A549 (cell line): ENCODE measurements around the gene CD151. TPM values are rescaled to one million over a fixed set of nuclear protein-coding genes. Genes with fewer than 3 reads are reported as not detected.

Experiments used
- ATAC-seq, 2 experiments: fragments of 200-7000 bp in 1 of 2; fragments of >200 bp in 1 of 2; cut with Nextera tagmentation in 1 of 2; cut with Tn5 transposase in 1 of 2; 3 replicates each; pipeline versions ENCODE4 v1.8.0 to v1.9.1; 2018 to 2020; ENCODE audit warnings: mild to moderate bottlenecking in 1 of 2, moderate library complexity in 1 of 2
- CTCF ChIA-PET: fragments of 300-600 bp; sonication (Branson Sonifier 250); formaldehyde crosslinking; extraction: SDS; loops from one replicate; lab custom pipeline; 2021; ENCODE audit warnings: antibody characterized with exemption, inconsistent platforms; lab: Yijun Ruan, JAX
- POLR2A ChIA-PET: fragments of 350-600 bp; formaldehyde crosslinking; extraction: SDS; loops from one replicate; lab custom pipeline; 2021; ENCODE audit warnings: antibody characterized with exemption, inconsistent platforms; lab: Yijun Ruan, JAX
- DNase-seq, 2 experiments: peaks; one replicate each; pipeline versions ENCODE4 v3.0.0 to v3.0.0-alpha.2; 2011 to 2016; ENCODE audit warnings: low read depth in 1 of 2, low spot score in 1 of 2
- FAIRE-seq: peaks from 2 replicates; lab custom pipeline; 2011; peaks lifted over from hg19 to GRCh38; lab: Jason Lieb, UNC
- H3K27ac ChIP-seq, 2 experiments: fragments of >200 bp; sonication (Bioruptor Twin); formaldehyde crosslinking; 3 replicates each; pipeline ENCODE4 v1.5.1; 2016 to 2017
- H3K4me1 ChIP-seq: fragments of >200 bp; sonication (Bioruptor Twin); formaldehyde crosslinking; 3 replicates; pipeline ENCODE4 v1.6.1; 2016
- H3K4me2 ChIP-seq: fragments of >200 bp; sonication (Bioruptor Twin); formaldehyde crosslinking; 3 replicates; pipeline ENCODE4 v1.6.1; 2016
- H3K4me3 ChIP-seq: fragments of >200 bp; sonication (Bioruptor Twin); formaldehyde crosslinking; 3 replicates; pipeline ENCODE4 v1.5.1; 2016
- H3K9me3 ChIP-seq: fragments of >200 bp; sonication (Bioruptor Twin); formaldehyde crosslinking; 3 replicates; pipeline ENCODE4 v1.6.1; 2016
- CBX8 ChIP-seq: fragments of 200-600 bp; sonication (generic); IDR thresholded peaks from 2 replicates; pipeline ENCODE4 v1.6.1; 2016
- CHD4 ChIP-seq: fragments of 200-600 bp; sonication (generic); IDR thresholded peaks from 2 replicates; pipeline ENCODE4 v1.6.1; 2016; ENCODE audit warnings: antibody characterized with exemption, mild to moderate bottlenecking, borderline replicate concordance
- EP300 ChIP-seq, 2 experiments: fragments of >200 bp; sonication (Bioruptor Twin); formaldehyde crosslinking; IDR thresholded peaks; 2 replicates in 1 of 2; 3 replicates in 1 of 2; pipeline ENCODE4 v1.6.1; 2016 to 2017
- ESRRA ChIP-seq: fragments of 150-350 bp; IDR thresholded peaks from 2 replicates; pipeline ENCODE4 v1.6.1; 2014; ENCODE audit warnings: mild to moderate bottlenecking, low read length, borderline replicate concordance
- FOSB ChIP-seq: fragments of 250-450 bp; sonication (Bioruptor Pico); IDR thresholded peaks from 2 replicates; pipeline ENCODE4 v1.5.0; 2020; ENCODE audit warnings: mild to moderate bottlenecking, moderate library complexity
- FOXS1 ChIP-seq: fragments of 250-450 bp; sonication (Bioruptor Pico); IDR thresholded peaks from 2 replicates; pipeline ENCODE4 v1.5.0; 2020; ENCODE audit warnings: mild to moderate bottlenecking, moderate library complexity
- GATA3 ChIP-seq: IDR thresholded peaks from 2 replicates; pipeline ENCODE4 v1.6.1; 2012; ENCODE audit warnings: borderline replicate concordance
- HOXA7 ChIP-seq: fragments of 250-450 bp; sonication (Bioruptor Pico); IDR thresholded peaks from 2 replicates; pipeline ENCODE4 v1.5.0; 2020; ENCODE audit warnings: mild to moderate bottlenecking, moderate library complexity
- JUN ChIP-seq, 2 experiments: fragments of >200 bp; sonication (Bioruptor Twin); formaldehyde crosslinking; IDR thresholded peaks; 2 replicates in 1 of 2; 3 replicates in 1 of 2; pipeline ENCODE4 v1.6.1; 2016 to 2017
- MAZ ChIP-seq: fragments of 150-350 bp; IDR thresholded peaks from 2 replicates; pipeline ENCODE4 v1.6.1; 2014; ENCODE audit warnings: antibody characterized with exemption, low read depth, low read length, borderline replicate concordance
- MYC ChIP-seq: IDR thresholded peaks from 2 replicates; pipeline ENCODE4 v1.6.1; 2012; ENCODE audit warnings: mild to moderate bottlenecking, inconsistent platforms, low read length, improper control_type of control experiment, borderline replicate concordance
- NFE2L2 ChIP-seq: fragments of 150-350 bp; conservative IDR thresholded peaks from 2 replicates; pipeline ENCODE4 v1.6.1; 2014; ENCODE audit warnings: low read length
- PHF8 ChIP-seq: fragments of 200-600 bp; sonication (generic); IDR thresholded peaks from 2 replicates; pipeline ENCODE4 v1.6.1; 2016; ENCODE audit warnings: low read depth, mild to moderate bottlenecking, antibody characterized with exemption, moderate library complexity, borderline replicate concordance
- POLR2AphosphoS2 ChIP-seq: conservative IDR thresholded peaks from 2 replicates; pipeline ENCODE4 v1.6.1; 2012; ENCODE audit warnings: low read length, improper control_type of control experiment, inconsistent platforms
- RNF2 ChIP-seq: fragments of 200-600 bp; sonication (generic); IDR thresholded peaks from 2 replicates; pipeline ENCODE4 v1.6.1; 2016; ENCODE audit warnings: low read depth, mild to moderate bottlenecking, antibody characterized with exemption, moderate library complexity, borderline replicate concordance
- SREBF2 ChIP-seq: fragments of 450-650 bp; IDR thresholded peaks from 2 replicates; pipeline ENCODE4 v1.6.1; 2014; ENCODE audit warnings: mild to moderate bottlenecking, moderate library complexity
- TFCP2L1 ChIP-seq: fragments of 250-450 bp; sonication (Bioruptor Pico); IDR thresholded peaks from 2 replicates; pipeline ENCODE4 v1.5.0; 2021; ENCODE audit warnings: mild to moderate bottlenecking
- ZC3H11A ChIP-seq: fragments of 450-650 bp; IDR thresholded peaks from 2 replicates; pipeline ENCODE4 v1.6.1; 2014; ENCODE audit warnings: antibody characterized with exemption, mild to moderate bottlenecking
- ZFP36 ChIP-seq: fragments of 450-650 bp; IDR thresholded peaks from 2 replicates; pipeline ENCODE4 v1.6.1; 2014; ENCODE audit warnings: borderline replicate concordance; ENCODE audit not compliant: partially characterized antibody
- ZNF302 ChIP-seq: fragments of 250-450 bp; sonication (Bioruptor Pico); IDR thresholded peaks from 2 replicates; pipeline ENCODE4 v1.9.0; 2021; ENCODE audit warnings: inconsistent platforms, mild to moderate bottlenecking, moderate library complexity
- ZSCAN20 ChIP-seq: fragments of 250-450 bp; sonication (Bioruptor Pico); IDR thresholded peaks from 2 replicates; pipeline ENCODE4 v1.8.0; 2022; ENCODE audit warnings: mild to moderate bottlenecking, moderate library complexity
- WGBS: methylation state at CpG from one replicate; pipeline ENCODE4 v1.1.6; 2017; ENCODE audit errors: missing lambda C conversion rate; 5-methylcytosine and 5-hydroxymethylcytosine counted together
- polyA plus RNA-seq, 4 experiments: library from polyadenylated mRNA; depleted of rRNA in 3 of 4; stranded (reverse); fragments of >200 nt; fragmentation: RNase III in 1 of 4; extraction: RNeasy Plus Mini Kit Qiagen cat#74134 plus additional on column Dnase treatment in 1 of 4; gene quantifications; 2 replicates in 3 of 4; 3 replicates in 1 of 4; pipeline ENCODE4 v1.2.3, GENCODE V29; 2011 to 2017
- TF ChIP-seq, protein P1 (sequence below): IDR thresholded peaks from 2 replicates; pipeline ENCODE4 v1.6.1; 2012
- TF ChIP-seq, protein P2 (sequence below): IDR thresholded peaks from 2 replicates; pipeline ENCODE4 v1.6.1; 2012
- TF ChIP-seq, protein P3 (sequence below): fragments of >200 bp; sonication (Bioruptor Twin); formaldehyde crosslinking; IDR thresholded peaks from 3 replicates; pipeline ENCODE4 v1.5.1; 2016
- TF ChIP-seq, protein P4 (sequence below): fragments of >200 bp; sonication (Bioruptor Twin); formaldehyde crosslinking; IDR thresholded peaks from 2 replicates; pipeline ENCODE4 v1.6.1; 2016

The CD151 gene
- polyA plus RNA-seq, 2 of the 4 experiments (the other 2 are of a cell fraction) = 409 to 701 TPM

GRCh38 chr11:861105-861479 lies 28.3 kb downstream of the CD151 start:
- Histone ChIP-seq H3K9me3 (no peaks in the 10 kb centered on the region), H3K4me2 (no peak overlapping the region), H3K27ac (no peak overlapping the region; a peak in 1 of 6 replicates), H3K4me3 (no peak overlapping the region), H3K4me1 (peaks cover 58% of the 10 kb centered on the region)
- ChIA-PET CTCF (interaction anchor here (1.1 to 9.0 kb wide), 3 partner anchors 13 to 190 kb away, joined by 3 to 34 read pairs (median 32); no protein-coding TSS in a partner anchor), POLR2A (no interaction called here)
- TF ChIP-seq GATA3 = no peak
- TF ChIP-seq JUN (IDR thresholded peaks at IDR 0.05) = peak in 1 of 2 experiments; percentile 16; a peak in 1 of 5 replicates
- TF ChIP-seq CHD4 = no peak
- no peak for TF ChIP-seq TFCP2L1 (CRISPR knock-in tag)
- TF ChIP-seq ZFP36 = no peak
- no peak for TF ChIP-seq EP300 (IDR thresholded peaks at IDR 0.05)
- TF ChIP-seq ESRRA = no peak
- WGBS = 90% methylated on average over 10 of the region's 14 CpGs
- FAIRE-seq = no peak
- ATAC-seq = no peak
- DNase-seq = no peak

DNA sequence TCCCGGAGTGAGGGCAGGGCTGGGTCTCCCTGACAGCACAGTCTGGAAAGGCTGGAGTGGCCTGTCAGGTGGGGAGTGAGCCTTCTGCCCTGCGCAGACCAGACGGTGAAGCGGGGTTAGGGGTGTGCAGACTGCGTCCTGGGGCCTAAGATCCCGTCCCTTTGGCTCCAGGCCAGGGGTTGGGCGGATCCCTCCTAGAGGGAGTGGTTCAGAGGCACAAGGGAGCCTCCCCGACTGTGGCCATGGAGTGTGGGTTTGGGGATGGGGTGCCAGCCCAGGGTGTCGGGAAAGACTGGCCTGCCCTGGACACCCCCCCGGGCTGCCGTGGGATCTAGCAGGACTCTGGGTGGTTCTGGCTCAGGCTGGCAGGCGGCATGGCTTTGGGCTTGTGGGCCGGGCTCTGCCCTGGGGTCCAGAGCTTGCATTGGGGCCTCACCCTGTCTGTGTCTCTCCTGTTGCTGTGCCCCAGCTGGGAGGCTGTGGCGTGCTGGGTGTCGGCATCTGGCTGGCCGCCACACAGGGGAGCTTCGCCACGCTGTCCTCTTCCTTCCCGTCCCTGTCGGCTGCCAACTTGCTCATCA lies 29.4 kb downstream of the CD151 start:
- peak in 1 of 2 experiments; percentile 5; a peak in 3 of 6 replicates for ATAC-seq
- peak overlapping the region in 1 of 2 experiments; percentile 2; a peak in 1 of 6 replicates for H3K27ac ChIP-seq
- H3K4me1 ChIP-seq = peaks cover 63% of the 10 kb centered on the region
- 78% methylated on average over 15 of the region's 20 CpGs for WGBS
- H3K9me3 ChIP-seq = no peaks in the 10 kb centered on the region
- CTCF ChIA-PET = interaction anchor here (1.0 to 9.0 kb wide), 3 partner anchors 14 to 189 kb away, joined by 3 to 34 read pairs (median 32); no protein-coding TSS in a partner anchor
- DNase-seq = no peak
- POLR2A ChIA-PET = no interaction called here
- no peak for FAIRE-seq
- 0 out of 3 replicates have a peak overlapping the region, but pooled peaks have one; percentile 4 for H3K4me2 ChIP-seq
- no peak for TF ChIP-seq HOXA7 (CRISPR knock-in tag)
- peak; percentile 76; the same call in 1 of the 2 replicates for TF ChIP-seq POLR2AphosphoS2
- TF ChIP-seq, protein P1, sequence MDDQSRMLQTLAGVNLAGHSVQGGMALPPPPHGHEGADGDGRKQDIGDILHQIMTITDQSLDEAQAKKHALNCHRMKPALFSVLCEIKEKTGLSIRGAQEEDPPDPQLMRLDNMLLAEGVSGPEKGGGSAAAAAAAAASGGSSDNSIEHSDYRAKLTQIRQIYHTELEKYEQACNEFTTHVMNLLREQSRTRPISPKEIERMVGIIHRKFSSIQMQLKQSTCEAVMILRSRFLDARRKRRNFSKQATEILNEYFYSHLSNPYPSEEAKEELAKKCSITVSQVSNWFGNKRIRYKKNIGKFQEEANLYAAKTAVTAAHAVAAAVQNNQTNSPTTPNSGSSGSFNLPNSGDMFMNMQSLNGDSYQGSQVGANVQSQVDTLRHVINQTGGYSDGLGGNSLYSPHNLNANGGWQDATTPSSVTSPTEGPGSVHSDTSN = 0 out of 2 replicates have a peak, but pooled peaks have one; percentile 11
- H3K4me3 ChIP-seq = no peak overlapping the region

- TF ChIP-seq MYC (no peak), FOSB (CRISPR knock-in tag) (no peak), CBX8 (no peak), RNF2 (no peak), ZC3H11A (no peak), FOXS1 (CRISPR knock-in tag) (no peak), MAZ (no peak), POLR2AphosphoS2 (no peak), SREBF2 (no peak), NFE2L2 (no peak), ZSCAN20 (CRISPR knock-in tag) (no peak), PHF8 (no peak), ZNF302 (CRISPR knock-in tag) (no peak)
- TF ChIP-seq, protein P1 = no peak
- TF ChIP-seq, protein P2, sequence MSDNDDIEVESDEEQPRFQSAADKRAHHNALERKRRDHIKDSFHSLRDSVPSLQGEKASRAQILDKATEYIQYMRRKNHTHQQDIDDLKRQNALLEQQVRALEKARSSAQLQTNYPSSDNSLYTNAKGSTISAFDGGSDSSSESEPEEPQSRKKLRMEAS = no peak
- TF ChIP-seq, protein P3, sequence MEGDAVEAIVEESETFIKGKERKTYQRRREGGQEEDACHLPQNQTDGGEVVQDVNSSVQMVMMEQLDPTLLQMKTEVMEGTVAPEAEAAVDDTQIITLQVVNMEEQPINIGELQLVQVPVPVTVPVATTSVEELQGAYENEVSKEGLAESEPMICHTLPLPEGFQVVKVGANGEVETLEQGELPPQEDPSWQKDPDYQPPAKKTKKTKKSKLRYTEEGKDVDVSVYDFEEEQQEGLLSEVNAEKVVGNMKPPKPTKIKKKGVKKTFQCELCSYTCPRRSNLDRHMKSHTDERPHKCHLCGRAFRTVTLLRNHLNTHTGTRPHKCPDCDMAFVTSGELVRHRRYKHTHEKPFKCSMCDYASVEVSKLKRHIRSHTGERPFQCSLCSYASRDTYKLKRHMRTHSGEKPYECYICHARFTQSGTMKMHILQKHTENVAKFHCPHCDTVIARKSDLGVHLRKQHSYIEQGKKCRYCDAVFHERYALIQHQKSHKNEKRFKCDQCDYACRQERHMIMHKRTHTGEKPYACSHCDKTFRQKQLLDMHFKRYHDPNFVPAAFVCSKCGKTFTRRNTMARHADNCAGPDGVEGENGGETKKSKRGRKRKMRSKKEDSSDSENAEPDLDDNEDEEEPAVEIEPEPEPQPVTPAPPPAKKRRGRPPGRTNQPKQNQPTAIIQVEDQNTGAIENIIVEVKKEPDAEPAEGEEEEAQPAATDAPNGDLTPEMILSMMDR = no peak
- TF ChIP-seq, protein P4, sequence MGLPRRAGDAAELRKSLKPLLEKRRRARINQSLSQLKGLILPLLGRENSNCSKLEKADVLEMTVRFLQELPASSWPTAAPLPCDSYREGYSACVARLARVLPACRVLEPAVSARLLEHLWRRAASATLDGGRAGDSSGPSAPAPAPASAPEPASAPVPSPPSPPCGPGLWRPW = no peak
- CTCF ChIA-PET = interaction anchor here (3.7 kb wide), 1 partner anchor 14 kb away, joined by 34 read pairs; no protein-coding TSS in a partner anchor
- Histone ChIP-seq H3K27ac (no peak overlapping the region), H3K4me3 (no peak overlapping the region), H3K9me3 (no peaks in the 10 kb centered on the region), H3K4me1 (peaks cover 63% of the 10 kb centered on the region), H3K4me2 (no peak overlapping the region)
- 90% methylated on average over 3 of the region's 12 CpGs for WGBS
- POLR2A ChIA-PET = no interaction called here
- DNase-seq (no peak), ATAC-seq (no peak), FAIRE-seq (no peak)
These were observed 29.9 kb downstream of the CD151 start for GRCh38 chr11:862696-863022.
